Panc1 (cell line): ENCODE measurements around the gene TOM1.

Experiments used
- CTCF ChIP-seq: fragments of 450-650 bp; IDR thresholded peaks from 2 replicates; pipeline ENCODE4 v1.5.1; 2017; ENCODE audit warnings: mild to moderate bottlenecking
- POLR2AphosphoS5 ChIP-seq: IDR thresholded peaks from 2 replicates; pipeline ENCODE4 v1.6.1; 2012; ENCODE audit warnings: mild to moderate bottlenecking, low read depth, low read length, moderate library complexity
- SIN3A ChIP-seq: IDR thresholded peaks from 2 replicates; pipeline ENCODE4 v1.6.1; 2012; ENCODE audit warnings: low read depth, mild to moderate bottlenecking, low read length, moderate library complexity, borderline replicate concordance; ENCODE audit not compliant: insufficient read depth

- TF ChIP-seq CTCF (no peak), POLR2AphosphoS5 (no peak), SIN3A (no peak)
Measured at GRCh38 chr22:35324762-35325161, 25.1 kb downstream of the TOM1 start.
